GM12878 (cell line): ENCODE measurements around the gene DOCK9. TPM values are rescaled to one million over a fixed set of nuclear protein-coding genes. Genes with fewer than 3 reads are reported as not detected.

ENCODE experiments used
- ATAC-seq: fragments of 200-7000 bp; cut with Tn5 transposase; 3 replicates; pipeline ENCODE4 v1.9.1; 2020; ENCODE audit warnings: mild to moderate bottlenecking, moderate library complexity
- BruUV-seq: library from RNA; stranded (reverse); fragments of 400-500 nt; replicated peaks from 2 replicates; lab custom pipeline; 2021; lab: Mats Ljungman, UMichigan
- CTCF ChIA-PET: fragments of 300-600 bp; sonication (Branson Sonifier 250); formaldehyde crosslinking; extraction: SDS; loops from one replicate; lab custom pipeline; 2021; ENCODE audit warnings: inconsistent platforms; lab: Yijun Ruan, JAX
- POLR2A ChIA-PET: fragments of 350-600 bp; formaldehyde crosslinking; extraction: SDS; loops from one replicate; lab custom pipeline; 2021; ENCODE audit warnings: inconsistent platforms; lab: Charles Lee
- RAD21 ChIA-PET: fragments of 300-600 bp; sonication (Branson Sonifier 250); formaldehyde crosslinking; loops from one replicate; lab custom pipeline; 2023; ENCODE audit warnings: antibody characterized with exemption; ENCODE audit not compliant: unreplicated experiment; lab: Charles Lee
- SMC1A ChIA-PET: fragments of 300-600 bp; sonication (Branson Sonifier 250); formaldehyde crosslinking; loops from one replicate; lab custom pipeline; 2023; ENCODE audit not compliant: unreplicated experiment, uncharacterized antibody; lab: Charles Lee
- DNase-seq: peaks from one replicate; pipeline ENCODE4 v3.0.0-alpha.2; 2011; ENCODE audit warnings: low read depth, low spot score
- FAIRE-seq: peaks from 3 replicates; lab custom pipeline; 2011; peaks lifted over from hg19 to GRCh38; lab: Jason Lieb, UNC
- H2AFZ ChIP-seq: 2 replicates; pipeline ENCODE4 v1.6.0; 2011; ENCODE audit warnings: low read depth, low read length, control low read depth; ENCODE audit not compliant: control insufficient read depth
- H3K27ac ChIP-seq: 2 replicates; pipeline ENCODE4 v1.5.1; 2011; ENCODE audit warnings: control low read depth; ENCODE audit not compliant: control insufficient read depth, insufficient read depth
- H3K27me3 ChIP-seq, 2 experiments: replicated peaks in 1 of 2; 2 replicates each; pipeline versions ENCODE4 v1.6.0 to v1.6.1; 2011; ENCODE audit warnings: low read length in 1 of 2; ENCODE audit not compliant: control insufficient read depth in 2 of 2, insufficient read depth in 2 of 2
- H3K36me3 ChIP-seq, 2 experiments: 2 replicates each; pipeline ENCODE4 v1.5.1; 2011; ENCODE audit warnings: low read length in 1 of 2; ENCODE audit not compliant: control insufficient read depth in 2 of 2, insufficient read depth in 2 of 2
- H3K4me1 ChIP-seq: 2 replicates; pipeline ENCODE4 v1.6.1; 2011; ENCODE audit warnings: mild to moderate bottlenecking, low read length, moderate library complexity, mixed read lengths; ENCODE audit not compliant: control insufficient read depth, insufficient read depth
- H3K4me2 ChIP-seq: 2 replicates; pipeline ENCODE4 v1.6.0; 2011; ENCODE audit warnings: control low read depth; ENCODE audit not compliant: control insufficient read depth, insufficient read depth
- H3K4me3 ChIP-seq: fragments of 200-600 bp; sonication (generic); 2 replicates; pipeline ENCODE4 v1.5.1; 2016
- H3K79me2 ChIP-seq: 2 replicates; pipeline ENCODE4 v1.6.0; 2011; ENCODE audit warnings: low read length; ENCODE audit not compliant: control insufficient read depth, insufficient read depth
- H3K9ac ChIP-seq: 2 replicates; pipeline ENCODE4 v1.8.0; 2011; ENCODE audit warnings: low read length, control low read depth, mixed read lengths; ENCODE audit not compliant: control insufficient read depth, insufficient read depth
- H3K9me3 ChIP-seq: replicated peaks from 3 replicates; pipeline ENCODE4 v1.5.1; 2011; ENCODE audit warnings: mild to moderate bottlenecking, low read length; ENCODE audit not compliant: control insufficient read depth, insufficient read depth
- H4K20me1 ChIP-seq: 2 replicates; pipeline ENCODE4 v1.6.0; 2011; ENCODE audit not compliant: control insufficient read depth, insufficient read depth
- EP300 ChIP-seq, 2 experiments: fragments of 150-350 bp in 1 of 2; IDR thresholded peaks; 2 replicates each; pipeline ENCODE4 v1.6.1; 2011 to 2012; ENCODE audit warnings: low read depth in 2 of 2, low read length in 2 of 2, borderline replicate concordance in 1 of 2, improper control_type of control experiment in 1 of 2, inconsistent platforms in 1 of 2; ENCODE audit not compliant: control insufficient read depth in 1 of 2
- GABPA ChIP-seq: IDR thresholded peaks from 2 replicates; pipeline ENCODE4 v1.6.1; 2014; ENCODE audit warnings: antibody characterized with exemption, low read depth, mild to moderate bottlenecking, inconsistent platforms
- GATAD2B ChIP-seq: fragments of 450-650 bp; conservative IDR thresholded peaks from 2 replicates; pipeline ENCODE4 v1.6.1; 2017; ENCODE audit warnings: low read depth, mild to moderate bottlenecking, moderate library complexity
- KDM1A ChIP-seq: fragments of 200-600 bp; sonication (generic); IDR thresholded peaks from 2 replicates; pipeline ENCODE4 v1.6.1; 2016; ENCODE audit warnings: borderline replicate concordance
- MXI1 ChIP-seq: fragments of 150-350 bp; IDR thresholded peaks from 2 replicates; pipeline ENCODE4 v1.6.1; 2011; ENCODE audit warnings: low read depth, mild to moderate bottlenecking, inconsistent platforms, low read length, improper control_type of control experiment
- MYC ChIP-seq: IDR thresholded peaks from 2 replicates; pipeline ENCODE4 v1.6.1; 2011; ENCODE audit warnings: mild to moderate bottlenecking, low read length, moderate library complexity, inconsistent platforms; ENCODE audit not compliant: insufficient read depth, insufficient replicate concordance, insufficient read length, severe bottlenecking
- RUNX3 ChIP-seq: IDR thresholded peaks from 2 replicates; pipeline ENCODE4 v1.6.1; 2012; ENCODE audit warnings: low read length, inconsistent platforms
- SMC3 ChIP-seq: IDR thresholded peaks from 2 replicates; pipeline ENCODE4 v1.6.1; 2011; ENCODE audit warnings: low read length, improper control_type of control experiment, borderline replicate concordance
- SRF ChIP-seq, 2 experiments: IDR thresholded peaks; 2 replicates each; pipeline ENCODE4 v1.6.1; 2011; ENCODE audit warnings: low read depth in 2 of 2, low read length in 2 of 2, mild to moderate bottlenecking in 1 of 2, moderate library complexity in 1 of 2
- YY1 ChIP-seq: IDR thresholded peaks from 2 replicates; pipeline ENCODE4 v1.6.1; 2011; ENCODE audit warnings: low read depth, mild to moderate bottlenecking, low read length
- ZSCAN29 ChIP-seq: fragments of 450-650 bp; IDR thresholded peaks from 2 replicates; pipeline ENCODE4 v1.6.1; 2017; ENCODE audit warnings: mild to moderate bottlenecking, moderate library complexity
- WGBS: methylation state at CpG from one replicate; pipeline ENCODE4 v1.1.6; 2016; ENCODE audit warnings: low lambda C conversion rate; ENCODE audit not compliant: insufficient replicate concordance, insufficient coverage; ENCODE audit errors: missing lambda C conversion rate; 5-methylcytosine and 5-hydroxymethylcytosine counted together
- in situ Hi-C: fragments of 300-500 bp; cut with MboI; formaldehyde crosslinking; loops from 9 replicates; pipeline ENCODE4 v1.14.3; 2018; ENCODE audit warnings: mixed read lengths
- intact Hi-C: fragments of 100-400 bp; cut with micrococcal nuclease; formaldehyde crosslinking; loops from one replicate; pipeline ENCODE4 v1.14.2; 2022; ENCODE audit not compliant: unreplicated experiment
- polyA plus RNA-seq, 11 experiments: library from polyadenylated mRNA; depleted of rRNA in 4 of 11; unstranded in 6 of 11; stranded (reverse) in 5 of 11; fragments of >200 nt; fragmentation: Nextera tagmentation in 4 of 11; fragmentation: Illumina TruSeq in 1 of 11; extraction: Ambion mirVana in 4 of 11; extraction: Trizol in 1 of 11; gene quantifications; 1 replicate in 1 of 11; 2 replicates in 10 of 11; pipeline versions ENCODE4 v1.2.1 to v1.2.3, GENCODE V29; 2011 to 2016; ENCODE audit warnings: inconsistent platforms in 2 of 11, missing spikeins in 2 of 11, low read depth in 1 of 11
- total RNA-seq, 4 experiments: library from RNA; depleted of rRNA in 3 of 4; stranded (reverse); fragments of >200 nt in 3 of 4; fragmentation: Illumina TruSeq in 1 of 4; extraction: Trizol in 1 of 4; gene quantifications; 2 replicates each; pipeline versions ENCODE4 v1.2.1 to v1.2.3, GENCODE V29; 2013 to 2021
- TF ChIP-seq, protein P1 (sequence below): IDR thresholded peaks from 2 replicates; pipeline ENCODE4 v1.6.1; 2012; ENCODE audit warnings: low read depth, low read length, improper control_type of control experiment
- TF ChIP-seq, protein P2 (sequence below): fragments of 450-650 bp; formaldehyde crosslinking; IDR thresholded peaks from 2 replicates; pipeline ENCODE4 v1.5.0; 2022; ENCODE audit warnings: mild to moderate bottlenecking, missing genetic modification characterization
- TF ChIP-seq, protein P3 (sequence below): fragments of 450-650 bp; IDR thresholded peaks from 2 replicates; pipeline ENCODE4 v1.6.1; 2016; ENCODE audit warnings: mild to moderate bottlenecking

Gene DOCK9
- total and polyA plus RNA-seq, 10 of the 15 experiments (the other 5 are each of a cell fraction or from before 2014, with no cell fraction given), result 0.09 to 2.9 (median 0.74) TPM

DNA sequence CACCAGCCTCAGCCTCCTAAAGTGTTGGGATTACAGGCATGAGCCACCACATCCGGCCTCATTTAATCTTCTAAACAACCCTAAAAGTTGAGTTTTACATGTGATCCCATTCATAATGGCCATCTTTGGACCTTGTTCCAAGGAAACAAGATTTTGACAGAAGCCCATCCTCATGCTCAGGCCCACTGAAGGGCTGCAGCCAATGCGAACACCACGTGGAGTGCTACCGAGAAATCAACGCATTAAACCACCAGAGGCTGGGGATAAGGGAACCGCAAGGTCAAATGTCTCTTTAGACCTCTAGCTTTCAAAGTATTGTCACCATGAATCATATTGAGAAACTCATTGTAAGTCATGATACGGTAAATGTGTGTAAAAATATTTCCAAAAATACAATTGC is 49.4 kb upstream of the DOCK9 start:
- Histone ChIP-seq H3K79me2 (no peaks in the 10 kb centered on the region), H3K27me3 (no peaks in the 10 kb centered on the region)

DNA sequence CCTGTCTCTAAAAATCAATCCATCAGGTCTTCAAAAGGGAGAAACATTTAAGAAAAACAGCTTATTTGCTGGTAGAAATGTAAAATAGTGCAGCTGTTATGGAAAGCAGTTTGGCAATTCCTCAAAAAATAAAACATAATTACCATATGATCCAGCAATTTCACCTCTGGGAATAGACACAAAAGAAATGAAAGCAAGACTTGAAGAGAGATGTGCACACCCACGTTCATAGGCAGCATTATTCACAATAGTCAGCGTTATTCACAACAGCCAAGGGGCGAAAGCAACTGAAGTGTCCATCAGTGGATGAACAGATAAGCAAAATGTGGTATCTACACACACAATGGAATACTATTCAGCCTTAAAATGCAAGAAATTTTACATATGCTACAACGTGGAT is 45.1 kb upstream of the DOCK9 start:
- 8% methylated on average over 4 of the region's 4 CpGs for WGBS
- no peaks in the 10 kb centered on the region for H3K36me3 ChIP-seq
- ChIA-PET SMC1A (interaction anchor here (1.0 kb wide), 1 partner anchor 58 kb away, joined by 3 read pairs; no protein-coding TSS in a partner anchor), RAD21 (no interaction called here), CTCF (interaction anchor here (1.5 to 1.8 kb wide), 2 partner anchors 11 to 243 kb away, joined by 3 to 4 read pairs; no protein-coding TSS in a partner anchor), POLR2A (no interaction called here)
- no peak overlapping the region for H3K4me3 ChIP-seq
- no peak overlapping the region for H2AFZ ChIP-seq
- TF ChIP-seq, protein P1, sequence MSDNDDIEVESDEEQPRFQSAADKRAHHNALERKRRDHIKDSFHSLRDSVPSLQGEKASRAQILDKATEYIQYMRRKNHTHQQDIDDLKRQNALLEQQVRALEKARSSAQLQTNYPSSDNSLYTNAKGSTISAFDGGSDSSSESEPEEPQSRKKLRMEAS, result no peak
- TF ChIP-seq ZSCAN29 (no peak), MXI1 (no peak), KDM1A (no peak), YY1 (no peak), SMC3 (no peak), GATAD2B (no peak), GABPA (no peak), SRF (IDR thresholded peaks at IDR 0.05; ENCODE audit: low read depth in 2 of 2, low read length in 2 of 2) (no peak), EP300 (IDR thresholded peaks at IDR 0.05; ENCODE audit: borderline replicate concordance in 1 of 2, control insufficient read depth in 1 of 2, low read depth in 2 of 2, low read length in 2 of 2) (no peak)
- TF ChIP-seq, protein P2, sequence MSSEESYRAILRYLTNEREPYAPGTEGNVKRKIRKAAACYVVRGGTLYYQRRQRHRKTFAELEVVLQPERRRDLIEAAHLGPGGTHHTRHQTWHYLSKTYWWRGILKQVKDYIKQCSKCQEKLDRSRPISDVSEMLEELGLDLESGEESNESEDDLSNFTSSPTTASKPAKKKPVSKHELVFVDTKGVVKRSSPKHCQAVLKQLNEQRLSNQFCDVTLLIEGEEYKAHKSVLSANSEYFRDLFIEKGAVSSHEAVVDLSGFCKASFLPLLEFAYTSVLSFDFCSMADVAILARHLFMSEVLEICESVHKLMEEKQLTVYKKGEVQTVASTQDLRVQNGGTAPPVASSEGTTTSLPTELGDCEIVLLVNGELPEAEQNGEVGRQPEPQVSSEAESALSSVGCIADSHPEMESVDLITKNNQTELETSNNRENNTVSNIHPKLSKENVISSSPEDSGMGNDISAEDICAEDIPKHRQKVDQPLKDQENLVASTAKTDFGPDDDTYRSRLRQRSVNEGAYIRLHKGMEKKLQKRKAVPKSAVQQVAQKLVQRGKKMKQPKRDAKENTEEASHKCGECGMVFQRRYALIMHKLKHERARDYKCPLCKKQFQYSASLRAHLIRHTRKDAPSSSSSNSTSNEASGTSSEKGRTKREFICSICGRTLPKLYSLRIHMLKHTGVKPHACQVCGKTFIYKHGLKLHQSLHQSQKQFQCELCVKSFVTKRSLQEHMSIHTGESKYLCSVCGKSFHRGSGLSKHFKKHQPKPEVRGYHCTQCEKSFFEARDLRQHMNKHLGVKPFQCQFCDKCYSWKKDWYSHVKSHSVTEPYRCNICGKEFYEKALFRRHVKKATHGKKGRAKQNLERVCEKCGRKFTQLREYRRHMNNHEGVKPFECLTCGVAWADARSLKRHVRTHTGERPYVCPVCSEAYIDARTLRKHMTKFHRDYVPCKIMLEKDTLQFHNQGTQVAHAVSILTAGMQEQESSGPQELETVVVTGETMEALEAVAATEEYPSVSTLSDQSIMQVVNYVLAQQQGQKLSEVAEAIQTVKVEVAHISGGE (CRISPR knock-in tag), result no peak
- TF ChIP-seq, protein P3, sequence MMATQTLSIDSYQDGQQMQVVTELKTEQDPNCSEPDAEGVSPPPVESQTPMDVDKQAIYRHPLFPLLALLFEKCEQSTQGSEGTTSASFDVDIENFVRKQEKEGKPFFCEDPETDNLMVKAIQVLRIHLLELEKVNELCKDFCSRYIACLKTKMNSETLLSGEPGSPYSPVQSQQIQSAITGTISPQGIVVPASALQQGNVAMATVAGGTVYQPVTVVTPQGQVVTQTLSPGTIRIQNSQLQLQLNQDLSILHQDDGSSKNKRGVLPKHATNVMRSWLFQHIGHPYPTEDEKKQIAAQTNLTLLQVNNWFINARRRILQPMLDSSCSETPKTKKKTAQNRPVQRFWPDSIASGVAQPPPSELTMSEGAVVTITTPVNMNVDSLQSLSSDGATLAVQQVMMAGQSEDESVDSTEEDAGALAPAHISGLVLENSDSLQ, result no peak
- intact Hi-C loops (no loop called here), in situ Hi-C loops (no loop called here)
- no peak for FAIRE-seq
- no peaks in the 10 kb centered on the region for H3K4me1 ChIP-seq
- H4K20me1 ChIP-seq, result no peaks in the 10 kb centered on the region
- no peaks in the 10 kb centered on the region for H3K79me2 ChIP-seq
- no peak for DNase-seq
- H3K9me3 ChIP-seq, result no peaks in the 10 kb centered on the region
- H3K27me3 ChIP-seq, result no peaks in the 10 kb centered on the region
- no peak overlapping the region for H3K9ac ChIP-seq
- H3K4me2 ChIP-seq, result no peak overlapping the region
- no peak overlapping the region for H3K27ac ChIP-seq
- no TSS peak for BruUV-seq
- no peak for ATAC-seq

More for the DNA sequence above, 49.4 kb upstream of the DOCK9 start:
- CTCF ChIA-PET, result interaction anchor here (1.3 to 2.4 kb wide), 2 partner anchors 234 to 239 kb away, joined by 3 to 20 read pairs; no protein-coding TSS in a partner anchor
- DNase-seq, result no peak
- SMC1A ChIA-PET, result no interaction called here
- POLR2A ChIA-PET, result no interaction called here
- Histone ChIP-seq H3K9me3 (peaks cover 3% of the 10 kb centered on the region; the same call in 2 of the 3 replicates), H4K20me1 (no peaks in the 10 kb centered on the region), H2AFZ (no peak overlapping the region), H3K36me3 (no peaks in the 10 kb centered on the region), H3K4me2 (no peak overlapping the region), H3K4me1 (no peaks in the 10 kb centered on the region), H3K4me3 (no peak overlapping the region), H3K9ac (no peak overlapping the region), H3K27ac (no peak overlapping the region)
- TF ChIP-seq MYC, result no peak
- TF ChIP-seq RUNX3, result peak; percentile 30; the same call in 1 of the 2 replicates
- ATAC-seq, result no peak
- no peak for FAIRE-seq
- RAD21 ChIA-PET, result no interaction called here
- WGBS, result 20% methylated on average over 7 of the region's 7 CpGs
- intact Hi-C loops, result no loop called here
- BruUV-seq, result no TSS peak
- in situ Hi-C loops, result no loop called here
